ENCODE results near the gene DPP7. TPM values are rescaled to one million over a fixed set of nuclear protein-coding genes. Genes with fewer than 3 reads are reported as not detected.
A peak's percentile ranks its signal among the peaks of the same experiment; 100 is the strongest.

The DPP7 gene
- total RNA-seq, 1 donor from 2014 or later = 259 TPM

DNA sequence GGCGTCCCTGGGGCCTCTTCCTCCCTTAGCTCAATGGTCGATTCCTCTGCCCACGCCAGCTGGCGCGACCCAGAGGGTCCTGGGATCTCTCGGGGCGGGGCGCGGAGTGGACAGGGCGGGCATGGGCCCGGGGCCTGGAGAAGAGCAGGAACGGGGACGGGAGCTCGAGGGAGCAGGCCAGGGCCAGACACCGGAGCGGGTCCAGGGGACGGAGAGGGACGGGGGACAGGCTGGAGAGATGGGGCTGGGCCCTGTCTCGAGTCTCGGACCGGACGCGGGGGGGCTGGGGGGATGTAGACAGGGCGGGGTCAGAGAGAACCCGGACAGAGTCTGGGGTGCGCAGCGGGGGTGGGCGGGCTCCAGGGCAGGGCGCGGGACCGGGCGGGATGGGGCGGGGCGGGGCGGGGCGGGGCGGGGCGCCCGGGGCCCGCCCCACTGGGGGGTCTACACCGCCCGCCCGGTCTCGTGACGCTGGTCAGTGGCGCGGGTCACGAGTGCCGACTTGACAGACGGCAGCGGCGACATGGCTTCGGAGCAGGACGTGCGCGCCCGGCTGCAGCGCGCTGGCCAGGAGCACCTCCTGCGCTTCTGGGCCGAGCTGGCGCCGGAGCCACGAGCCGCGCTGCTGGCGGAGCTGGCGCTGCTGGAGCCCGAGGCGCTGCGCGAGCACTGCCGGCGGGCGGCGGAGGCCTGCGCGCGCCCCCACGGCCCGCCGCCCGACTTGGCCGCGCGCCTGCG, 37.4 kb downstream of the DPP7 start, which contains the start of gene UAP1L1:
UAP1L1 (plus strand) TSS at position 508 of the 738 bp plus-strand sequence; CDS start at position 524, 16 bp downstream.
- Mint-ChIP-seq H3K36me3 (ENCODE audit: low read depth) (peaks cover 12% of the 10 kb centered on the region), H3K27ac (peak within 1 kb of the TSS; percentile 35), H3K27me3 (no peaks in the 10 kb centered on the region), H3K4me3 (peak within 1 kb of the TSS; percentile 78), H3K9me3 (no peaks in the 10 kb centered on the region), H3K4me1 (peaks cover 25% of the 10 kb centered on the region)
- DNase-seq = peak; percentile 58
- CTCF ChIA-PET = interaction anchor here (0.7 to 1.3 kb wide), 3 partner anchors 11 to 42 kb away, joined by 3 read pairs; no protein-coding TSS in a partner anchor
- ATAC-seq (ENCODE audit: low read depth) = peak; percentile 67
- POLR2A ChIA-PET = interaction anchor here (0.6 to 2.3 kb wide), 6 partner anchors 9 to 196 kb away, joined by 3 to 21 read pairs (median 3); partner anchors contain the start of genes MAN1B1, NELFB and TUBB4B
- TF ChIP-seq, protein P1, sequence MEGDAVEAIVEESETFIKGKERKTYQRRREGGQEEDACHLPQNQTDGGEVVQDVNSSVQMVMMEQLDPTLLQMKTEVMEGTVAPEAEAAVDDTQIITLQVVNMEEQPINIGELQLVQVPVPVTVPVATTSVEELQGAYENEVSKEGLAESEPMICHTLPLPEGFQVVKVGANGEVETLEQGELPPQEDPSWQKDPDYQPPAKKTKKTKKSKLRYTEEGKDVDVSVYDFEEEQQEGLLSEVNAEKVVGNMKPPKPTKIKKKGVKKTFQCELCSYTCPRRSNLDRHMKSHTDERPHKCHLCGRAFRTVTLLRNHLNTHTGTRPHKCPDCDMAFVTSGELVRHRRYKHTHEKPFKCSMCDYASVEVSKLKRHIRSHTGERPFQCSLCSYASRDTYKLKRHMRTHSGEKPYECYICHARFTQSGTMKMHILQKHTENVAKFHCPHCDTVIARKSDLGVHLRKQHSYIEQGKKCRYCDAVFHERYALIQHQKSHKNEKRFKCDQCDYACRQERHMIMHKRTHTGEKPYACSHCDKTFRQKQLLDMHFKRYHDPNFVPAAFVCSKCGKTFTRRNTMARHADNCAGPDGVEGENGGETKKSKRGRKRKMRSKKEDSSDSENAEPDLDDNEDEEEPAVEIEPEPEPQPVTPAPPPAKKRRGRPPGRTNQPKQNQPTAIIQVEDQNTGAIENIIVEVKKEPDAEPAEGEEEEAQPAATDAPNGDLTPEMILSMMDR (IDR thresholded peaks at IDR 0.05) = no peak
- intact Hi-C loops (cut with micrococcal nuclease) = loop anchor here (1.0 kb wide), 1 partner anchor 8 kb away; no protein-coding TSS in a partner anchor

GRCh38 chr9:137076636-137077009, 37.9 kb downstream of the DPP7 start:
- POLR2A ChIA-PET = interaction anchor here (0.6 to 2.3 kb wide), 5 partner anchors 9 to 196 kb away, joined by 3 to 21 read pairs (median 3); partner anchors contain the start of genes MAN1B1 and NELFB
- TF ChIP-seq, protein P1 (IDR thresholded peaks at IDR 0.05) = no peak
- peak overlapping the region; percentile 35 for H3K27ac Mint-ChIP-seq

DNA sequence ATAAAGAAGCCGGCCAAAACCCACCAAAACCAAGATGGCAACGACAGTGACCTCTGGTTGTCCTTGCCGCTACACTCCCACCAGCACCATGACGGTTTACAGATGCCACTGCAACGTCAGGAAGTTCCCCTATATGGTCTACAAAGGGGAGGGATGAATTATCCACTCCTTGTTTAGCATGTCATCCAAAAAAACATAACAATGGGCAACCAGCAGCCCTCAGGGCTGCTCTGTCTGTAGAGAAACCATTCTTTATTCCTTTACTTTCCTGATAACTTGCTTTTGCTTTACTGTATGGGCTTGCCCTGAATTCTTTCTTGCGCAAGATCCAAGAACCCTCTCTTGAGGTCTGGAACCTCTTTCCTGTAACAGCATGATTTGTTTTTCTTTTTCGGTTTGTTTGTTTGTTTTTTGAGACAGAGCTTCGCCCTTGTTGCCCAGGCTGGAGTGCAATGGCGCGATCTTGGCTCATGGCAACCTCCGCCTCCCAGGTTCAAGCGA, 39.2 kb downstream of the DPP7 start:
- H3K4me3 Mint-ChIP-seq = peak overlapping the region; percentile 38
- peaks cover 3% of the 10 kb centered on the region for H3K36me3 Mint-ChIP-seq (ENCODE audit: low read depth)
- H3K27me3 Mint-ChIP-seq = no peaks in the 10 kb centered on the region
- H3K27ac Mint-ChIP-seq = peak overlapping the region; percentile 4
- no peak for ATAC-seq (ENCODE audit: low read depth)
- ChIA-PET POLR2A (interaction anchor here (1.0 to 1.3 kb wide), 2 partner anchors 9 to 11 kb away, joined by 3 to 4 read pairs; partner anchors contain the start of gene MAN1B1), CTCF (no interaction called here)
- H3K9me3 Mint-ChIP-seq = no peaks in the 10 kb centered on the region
- H3K4me1 Mint-ChIP-seq = peaks cover 30% of the 10 kb centered on the region
- DNase-seq = no peak
- TF ChIP-seq, protein P1 (IDR thresholded peaks at IDR 0.05) = no peak
- intact Hi-C loops (cut with micrococcal nuclease) = loop anchor here (2.0 kb wide), 1 partner anchor 75 kb away; no protein-coding TSS in a partner anchor

More at GRCh38 chr9:137076636-137077009, 37.9 kb downstream of the DPP7 start:
- Mint-ChIP-seq H3K4me3 (peak overlapping the region; percentile 77), H3K4me1 (peaks cover 21% of the 10 kb centered on the region), H3K27me3 (no peaks in the 10 kb centered on the region), H3K36me3 (ENCODE audit: low read depth) (peaks cover 7% of the 10 kb centered on the region), H3K9me3 (no peaks in the 10 kb centered on the region)
- ATAC-seq (ENCODE audit: low read depth) (no peak), DNase-seq (no peak)
- CTCF ChIA-PET = interaction anchor here (0.7 to 1.3 kb wide), 3 partner anchors 11 to 41 kb away, joined by 3 read pairs; no protein-coding TSS in a partner anchor
- intact Hi-C loops (cut with micrococcal nuclease) = loop anchor here (1.0 kb wide), 1 partner anchor 9 kb away; no protein-coding TSS in a partner anchor

DNA sequence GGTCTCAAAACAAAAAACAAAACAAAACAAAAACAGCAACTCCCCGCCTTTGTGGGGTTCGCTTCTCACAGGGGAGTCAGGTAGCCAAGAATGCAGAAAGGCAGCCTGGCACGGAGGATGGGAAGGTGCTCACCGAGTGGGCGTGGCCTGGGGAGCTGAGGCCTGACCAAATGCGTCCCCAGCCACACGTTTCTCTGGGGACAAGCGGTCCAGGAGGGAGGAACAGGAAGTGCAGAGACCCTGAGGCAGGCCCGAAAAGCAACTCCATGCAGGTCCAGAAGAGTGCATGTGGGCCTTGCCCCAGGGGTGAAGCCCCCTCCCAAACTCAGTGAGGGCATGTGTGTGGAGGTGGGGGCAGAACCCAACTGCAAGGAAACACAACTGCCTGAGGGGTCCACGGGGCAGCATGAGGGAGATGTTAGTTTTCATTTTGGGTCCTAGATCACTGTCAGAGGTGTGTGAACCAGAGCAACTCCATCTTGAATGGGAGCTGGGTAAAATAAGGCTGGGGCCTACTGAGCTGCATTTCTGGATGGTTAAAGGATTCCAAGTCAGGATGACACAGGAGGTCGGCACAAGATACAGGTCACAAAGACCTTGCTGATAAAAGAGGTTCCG, 39.8 kb downstream of the DPP7 start:
- TF ChIP-seq, protein P1 (IDR thresholded peaks at IDR 0.05) = no peak
- intact Hi-C loops (cut with micrococcal nuclease) = loop anchor here (2.0 kb wide), 1 partner anchor 76 kb away; no protein-coding TSS in a partner anchor
- ChIA-PET CTCF (no interaction called here), POLR2A (interaction anchor here (1.0 to 1.3 kb wide), 2 partner anchors 9 to 12 kb away, joined by 3 to 4 read pairs; partner anchors contain the start of gene MAN1B1)
- H3K9me3 Mint-ChIP-seq = no peaks in the 10 kb centered on the region
- no peak for DNase-seq
- peaks cover 27% of the 10 kb centered on the region for H3K4me1 Mint-ChIP-seq
- no peaks in the 10 kb centered on the region for H3K27me3 Mint-ChIP-seq
- peaks cover 1% of the 10 kb centered on the region for H3K36me3 Mint-ChIP-seq (ENCODE audit: low read depth)
- no peak for ATAC-seq (ENCODE audit: low read depth)
- peak overlapping the region; percentile 52 for H3K4me3 Mint-ChIP-seq
- H3K27ac Mint-ChIP-seq = peak overlapping the region; percentile 32
